ENCODE data around the gene SNX8. TPM values are rescaled to one million over a fixed set of nuclear protein-coding genes. Genes with fewer than 3 reads are reported as not detected.

Gene SNX8
- total and polyA plus RNA-seq, 2 of the 13 experiments (the other 11 are each of a cell fraction or from before 2014, with no cell fraction given) = 20.6 to 45.2 TPM

DNA sequence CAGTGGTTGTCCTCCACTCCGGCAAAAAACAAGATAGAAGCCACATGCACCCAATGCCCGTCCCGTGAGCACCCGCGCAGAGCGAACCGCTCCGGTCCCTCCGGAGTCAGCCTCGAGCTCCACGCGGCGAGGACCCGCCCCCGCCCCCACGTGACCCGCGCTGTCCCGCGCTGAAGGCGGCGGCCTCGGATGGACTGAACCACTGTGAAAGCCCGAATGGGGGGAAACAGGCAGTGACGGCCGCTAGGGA lies 39.6 kb upstream of the SNX8 start (continued):
- TF ChIP-seq, protein P1, sequence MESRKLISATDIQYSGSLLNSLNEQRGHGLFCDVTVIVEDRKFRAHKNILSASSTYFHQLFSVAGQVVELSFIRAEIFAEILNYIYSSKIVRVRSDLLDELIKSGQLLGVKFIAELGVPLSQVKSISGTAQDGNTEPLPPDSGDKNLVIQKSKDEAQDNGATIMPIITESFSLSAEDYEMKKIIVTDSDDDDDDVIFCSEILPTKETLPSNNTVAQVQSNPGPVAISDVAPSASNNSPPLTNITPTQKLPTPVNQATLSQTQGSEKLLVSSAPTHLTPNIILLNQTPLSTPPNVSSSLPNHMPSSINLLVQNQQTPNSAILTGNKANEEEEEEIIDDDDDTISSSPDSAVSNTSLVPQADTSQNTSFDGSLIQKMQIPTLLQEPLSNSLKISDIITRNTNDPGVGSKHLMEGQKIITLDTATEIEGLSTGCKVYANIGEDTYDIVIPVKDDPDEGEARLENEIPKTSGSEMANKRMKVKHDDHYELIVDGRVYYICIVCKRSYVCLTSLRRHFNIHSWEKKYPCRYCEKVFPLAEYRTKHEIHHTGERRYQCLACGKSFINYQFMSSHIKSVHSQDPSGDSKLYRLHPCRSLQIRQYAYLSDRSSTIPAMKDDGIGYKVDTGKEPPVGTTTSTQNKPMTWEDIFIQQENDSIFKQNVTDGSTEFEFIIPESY (CRISPR knock-in tag; IDR thresholded peaks at IDR 0.05) = peak; percentile 73
- TF ChIP-seq MZF1 (CRISPR knock-in tag; IDR thresholded peaks at IDR 0.05; ENCODE audit: borderline replicate concordance) (no peak), SSRP1 (CRISPR knock-in tag; IDR thresholded peaks at IDR 0.05) (no peak), ZNF282 (IDR thresholded peaks at IDR 0.05; ENCODE audit: partially characterized antibody) (no peak), DMAP1 (CRISPR knock-in tag; IDR thresholded peaks at IDR 0.05) (peak; percentile 85; the same call in 1 of the 2 replicates), ZFP82 (CRISPR knock-in tag; IDR thresholded peaks at IDR 0.05; ENCODE audit: borderline replicate concordance) (peak; percentile 68; the same call in 1 of the 2 replicates), ZNF572 (CRISPR knock-in tag; IDR thresholded peaks at IDR 0.05) (no peak), MAFK (conservative IDR thresholded peaks at IDR 0.05 in 1 of 2, IDR thresholded peaks at IDR 0.05 in 1 of 2; ENCODE audit: low read length in 2 of 2) (no peak), ZNF713 (CRISPR knock-in tag; IDR thresholded peaks at IDR 0.05) (no peak), REXO4 (CRISPR knock-in tag; IDR thresholded peaks at IDR 0.05; ENCODE audit: borderline replicate concordance) (peak; percentile 80; the same call in 1 of the 2 replicates), NFE2L2 (IDR thresholded peaks at IDR 0.05; ENCODE audit: low read length) (no peak), NKX3-1 (CRISPR knock-in tag; IDR thresholded peaks at IDR 0.05) (peak; percentile 96), PRPF4 (IDR thresholded peaks at IDR 0.05; ENCODE audit: low read depth, low read length, poor library complexity, severe bottlenecking) (no peak), FOXK1 (CRISPR knock-in tag; IDR thresholded peaks at IDR 0.05; ENCODE audit: borderline replicate concordance, low read depth) (no peak), GABPA (IDR thresholded peaks at IDR 0.05; ENCODE audit: low read depth, low read length) (no peak), GABPA (CRISPR knock-in tag; IDR thresholded peaks at IDR 0.05; ENCODE audit: low read depth) (no peak), ZSCAN9 (CRISPR knock-in tag; IDR thresholded peaks at IDR 0.05; ENCODE audit: borderline replicate concordance) (peak; percentile 49), ZNF746 (CRISPR knock-in tag; IDR thresholded peaks at IDR 0.05) (no peak; the same call in 1 of the 2 replicates), RARA (CRISPR knock-in tag; IDR thresholded peaks at IDR 0.05) (no peak)
- TF ChIP-seq, protein P2, sequence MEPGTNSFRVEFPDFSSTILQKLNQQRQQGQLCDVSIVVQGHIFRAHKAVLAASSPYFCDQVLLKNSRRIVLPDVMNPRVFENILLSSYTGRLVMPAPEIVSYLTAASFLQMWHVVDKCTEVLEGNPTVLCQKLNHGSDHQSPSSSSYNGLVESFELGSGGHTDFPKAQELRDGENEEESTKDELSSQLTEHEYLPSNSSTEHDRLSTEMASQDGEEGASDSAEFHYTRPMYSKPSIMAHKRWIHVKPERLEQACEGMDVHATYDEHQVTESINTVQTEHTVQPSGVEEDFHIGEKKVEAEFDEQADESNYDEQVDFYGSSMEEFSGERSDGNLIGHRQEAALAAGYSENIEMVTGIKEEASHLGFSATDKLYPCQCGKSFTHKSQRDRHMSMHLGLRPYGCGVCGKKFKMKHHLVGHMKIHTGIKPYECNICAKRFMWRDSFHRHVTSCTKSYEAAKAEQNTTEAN (CRISPR knock-in tag; conservative IDR thresholded peaks at IDR 0.05) = peak; percentile 83
- TF ChIP-seq, protein P3, sequence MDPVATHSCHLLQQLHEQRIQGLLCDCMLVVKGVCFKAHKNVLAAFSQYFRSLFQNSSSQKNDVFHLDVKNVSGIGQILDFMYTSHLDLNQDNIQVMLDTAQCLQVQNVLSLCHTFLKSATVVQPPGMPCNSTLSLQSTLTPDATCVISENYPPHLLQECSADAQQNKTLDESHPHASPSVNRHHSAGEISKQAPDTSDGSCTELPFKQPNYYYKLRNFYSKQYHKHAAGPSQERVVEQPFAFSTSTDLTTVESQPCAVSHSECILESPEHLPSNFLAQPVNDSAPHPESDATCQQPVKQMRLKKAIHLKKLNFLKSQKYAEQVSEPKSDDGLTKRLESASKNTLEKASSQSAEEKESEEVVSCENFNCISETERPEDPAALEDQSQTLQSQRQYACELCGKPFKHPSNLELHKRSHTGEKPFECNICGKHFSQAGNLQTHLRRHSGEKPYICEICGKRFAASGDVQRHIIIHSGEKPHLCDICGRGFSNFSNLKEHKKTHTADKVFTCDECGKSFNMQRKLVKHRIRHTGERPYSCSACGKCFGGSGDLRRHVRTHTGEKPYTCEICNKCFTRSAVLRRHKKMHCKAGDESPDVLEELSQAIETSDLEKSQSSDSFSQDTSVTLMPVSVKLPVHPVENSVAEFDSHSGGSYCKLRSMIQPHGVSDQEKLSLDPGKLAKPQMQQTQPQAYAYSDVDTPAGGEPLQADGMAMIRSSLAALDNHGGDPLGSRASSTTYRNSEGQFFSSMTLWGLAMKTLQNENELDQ (CRISPR knock-in tag; IDR thresholded peaks at IDR 0.05; ENCODE audit: borderline replicate concordance) = no peak
- TF ChIP-seq, protein P4, sequence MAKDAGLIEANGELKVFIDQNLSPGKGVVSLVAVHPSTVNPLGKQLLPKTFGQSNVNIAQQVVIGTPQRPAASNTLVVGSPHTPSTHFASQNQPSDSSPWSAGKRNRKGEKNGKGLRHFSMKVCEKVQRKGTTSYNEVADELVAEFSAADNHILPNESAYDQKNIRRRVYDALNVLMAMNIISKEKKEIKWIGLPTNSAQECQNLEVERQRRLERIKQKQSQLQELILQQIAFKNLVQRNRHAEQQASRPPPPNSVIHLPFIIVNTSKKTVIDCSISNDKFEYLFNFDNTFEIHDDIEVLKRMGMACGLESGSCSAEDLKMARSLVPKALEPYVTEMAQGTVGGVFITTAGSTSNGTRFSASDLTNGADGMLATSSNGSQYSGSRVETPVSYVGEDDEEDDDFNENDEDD (CRISPR knock-in tag; IDR thresholded peaks at IDR 0.05; ENCODE audit: borderline replicate concordance) = peak; percentile 99
- TF ChIP-seq, protein P5, sequence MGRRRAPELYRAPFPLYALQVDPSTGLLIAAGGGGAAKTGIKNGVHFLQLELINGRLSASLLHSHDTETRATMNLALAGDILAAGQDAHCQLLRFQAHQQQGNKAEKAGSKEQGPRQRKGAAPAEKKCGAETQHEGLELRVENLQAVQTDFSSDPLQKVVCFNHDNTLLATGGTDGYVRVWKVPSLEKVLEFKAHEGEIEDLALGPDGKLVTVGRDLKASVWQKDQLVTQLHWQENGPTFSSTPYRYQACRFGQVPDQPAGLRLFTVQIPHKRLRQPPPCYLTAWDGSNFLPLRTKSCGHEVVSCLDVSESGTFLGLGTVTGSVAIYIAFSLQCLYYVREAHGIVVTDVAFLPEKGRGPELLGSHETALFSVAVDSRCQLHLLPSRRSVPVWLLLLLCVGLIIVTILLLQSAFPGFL (CRISPR knock-in tag; IDR thresholded peaks at IDR 0.05) = no peak
- TF ChIP-seq, protein P6, sequence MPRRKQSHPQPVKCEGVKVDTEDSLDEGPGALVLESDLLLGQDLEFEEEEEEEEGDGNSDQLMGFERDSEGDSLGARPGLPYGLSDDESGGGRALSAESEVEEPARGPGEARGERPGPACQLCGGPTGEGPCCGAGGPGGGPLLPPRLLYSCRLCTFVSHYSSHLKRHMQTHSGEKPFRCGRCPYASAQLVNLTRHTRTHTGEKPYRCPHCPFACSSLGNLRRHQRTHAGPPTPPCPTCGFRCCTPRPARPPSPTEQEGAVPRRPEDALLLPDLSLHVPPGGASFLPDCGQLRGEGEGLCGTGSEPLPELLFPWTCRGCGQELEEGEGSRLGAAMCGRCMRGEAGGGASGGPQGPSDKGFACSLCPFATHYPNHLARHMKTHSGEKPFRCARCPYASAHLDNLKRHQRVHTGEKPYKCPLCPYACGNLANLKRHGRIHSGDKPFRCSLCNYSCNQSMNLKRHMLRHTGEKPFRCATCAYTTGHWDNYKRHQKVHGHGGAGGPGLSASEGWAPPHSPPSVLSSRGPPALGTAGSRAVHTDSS (CRISPR knock-in tag; conservative IDR thresholded peaks at IDR 0.05) = no peak

Data from HepG2 (cell line).